Coronary artery (tissue), 2 donors: Measurements from ENCODE around the gene ZBTB44.

Experiments used
- DNase-seq: peaks from one replicate; pipeline ENCODE4 v3.0.0-alpha.2; 2017; ENCODE audit warnings: low spot score
- H3K27ac ChIP-seq, 2 donors: fragments of 200-600 bp; sonication (generic); one replicate each; pipeline ENCODE4 v1.5.1; 2016 to 2019
- H3K4me3 ChIP-seq: fragments of 200-600 bp; sonication (generic); 2 replicates; pipeline ENCODE4 v1.5.1; 2016; ENCODE audit warnings: mild to moderate bottlenecking, moderate library complexity
- CTCF ChIP-seq: fragments of 200-600 bp; sonication (generic); IDR thresholded peaks from one replicate; pipeline ENCODE4 v1.5.1; 2019; ENCODE audit warnings: antibody characterized with exemption

Gene ZBTB44

GRCh38 chr11:130188047-130188446 lies 126.7 kb downstream of the ZBTB44 start:
- no peak overlapping the region for H3K27ac ChIP-seq
- no peak overlapping the region for H3K4me3 ChIP-seq
- no peak for TF ChIP-seq CTCF
- DNase-seq: no peak

- DNase-seq: no peak
- no peak overlapping the region for H3K27ac ChIP-seq
- no peak for TF ChIP-seq CTCF
Measured at GRCh38 chr11:130187096-130187495, 127.6 kb downstream of the ZBTB44 start.

GRCh38 chr11:130183878-130184610 lies 130.7 kb downstream of the ZBTB44 start:
- H3K4me3 ChIP-seq: no peak overlapping the region
- DNase-seq: no peak
- H3K27ac ChIP-seq: no peak overlapping the region
- TF ChIP-seq CTCF: no peak

More at GRCh38 chr11:130187096-130187495, 127.6 kb downstream of the ZBTB44 start:
- no peak overlapping the region for H3K4me3 ChIP-seq

GRCh38 chr11:130181295-130182272 lies 133.1 kb downstream of the ZBTB44 start:
- no peak for DNase-seq
- no peak for TF ChIP-seq CTCF

GRCh38 chr11:130180896-130181294 lies 133.8 kb downstream of the ZBTB44 start:
- TF ChIP-seq CTCF: no peak
- Histone ChIP-seq H3K4me3 (no peak overlapping the region), H3K27ac (peak overlapping the region in 1 of 2 donors; percentile 54)
- no peak for DNase-seq

More at GRCh38 chr11:130181295-130182272, 133.1 kb downstream of the ZBTB44 start:
- Histone ChIP-seq H3K4me3 (no peak overlapping the region), H3K27ac (peak overlapping the region in 1 of 2 donors; percentile 54)

- no peak for DNase-seq
- Histone ChIP-seq H3K27ac (peak overlapping the region in 1 of 2 donors; percentile 54), H3K4me3 (no peak overlapping the region)
- TF ChIP-seq CTCF: no peak
Measured at GRCh38 chr11:130180491-130180890, 134.2 kb downstream of the ZBTB44 start.
